HG03108 (cell line): ENCODE data around the gene HMCES.
"Not testable (repeated sequence)": the region's sequence is repeated elsewhere in the genome, so short reads cannot be mapped to it uniquely, and the experiment has no call there.

Source experiments
- ATAC-seq: cut with Tn5 transposase; IDR thresholded peaks from one replicate; pipeline ENCODE4 v1.9.1; 2021; ENCODE audit warnings: moderate library complexity; ENCODE audit not compliant: unreplicated experiment

HMCES gene

GRCh38 chr3:129318921-129319320 is 40.3 kb downstream of the HMCES start:
- ATAC-seq = no peak

DNA sequence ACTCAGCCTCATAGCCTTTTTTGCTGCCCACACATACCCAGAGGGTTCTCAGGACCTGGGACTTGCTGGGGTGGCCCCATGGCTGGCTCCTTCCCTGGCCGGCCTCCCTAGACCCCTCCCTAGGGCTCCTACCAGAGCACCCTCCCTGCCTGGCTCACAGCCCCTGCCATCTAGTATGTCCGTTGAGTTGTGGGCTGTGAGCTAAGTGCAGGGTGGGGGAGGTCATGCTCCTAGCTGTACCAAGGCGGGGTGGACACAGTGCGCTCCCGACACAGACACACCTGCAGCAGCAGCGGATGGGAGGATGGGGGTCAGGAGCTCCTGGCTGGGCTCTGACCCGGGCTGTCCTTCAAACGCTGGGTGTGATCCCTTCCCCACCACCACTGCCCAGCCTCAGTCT is 41.6 kb downstream of the HMCES start:
- ATAC-seq = no peak

GRCh38 chr3:129320825-129321487 is 42.3 kb downstream of the HMCES start:
- no peak for ATAC-seq

- no peak for ATAC-seq
Measured at GRCh38 chr3:129321887-129322286, 43.2 kb downstream of the HMCES start.

GRCh38 chr3:129323651-129324294 is 45.1 kb downstream of the HMCES start:
- no peak for ATAC-seq

DNA sequence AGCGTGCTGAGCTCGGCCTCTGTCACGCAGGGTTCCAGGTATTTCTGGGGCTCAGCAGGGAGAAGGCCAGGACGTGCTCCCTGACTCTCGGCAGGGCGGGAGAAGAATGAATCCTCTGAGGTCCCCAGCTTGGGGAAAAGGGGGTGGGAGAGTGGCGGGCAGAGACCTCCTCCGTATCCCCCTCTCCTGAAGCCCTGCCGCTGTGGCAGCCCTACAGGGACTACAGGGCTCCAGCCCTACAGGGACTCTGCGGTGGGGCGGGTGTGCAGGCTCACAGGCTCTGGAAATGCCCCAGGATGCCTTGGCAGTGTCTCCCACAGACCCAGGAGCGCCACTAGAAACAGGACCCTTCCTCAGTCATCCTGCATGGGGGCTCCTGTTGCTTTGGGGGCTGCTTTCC is 46.2 kb downstream of the HMCES start:
- no peak for ATAC-seq

- ATAC-seq = no peak
Measured at GRCh38 chr3:129325383-129325782, 46.7 kb downstream of the HMCES start.

DNA sequence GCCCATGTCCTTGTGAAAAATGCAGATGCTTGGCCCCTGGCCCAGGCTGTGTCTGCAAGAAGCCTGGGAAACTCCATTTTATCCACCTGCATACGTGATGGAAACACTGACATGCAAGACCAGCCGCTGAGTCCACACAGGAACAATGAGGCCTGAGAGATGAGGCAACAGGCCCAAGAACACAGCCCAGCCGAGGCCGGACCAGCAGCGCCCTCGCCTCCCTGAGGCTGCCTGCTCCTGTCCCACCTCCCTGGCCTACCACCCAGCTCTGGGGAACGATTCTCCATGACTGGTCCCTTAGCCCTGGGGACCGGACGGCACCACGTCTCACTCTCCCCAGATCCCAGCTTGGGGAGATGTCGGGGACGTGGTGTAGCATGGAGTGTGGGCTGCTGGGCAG is 47.5 kb downstream of the HMCES start:
- ATAC-seq = no peak

DNA sequence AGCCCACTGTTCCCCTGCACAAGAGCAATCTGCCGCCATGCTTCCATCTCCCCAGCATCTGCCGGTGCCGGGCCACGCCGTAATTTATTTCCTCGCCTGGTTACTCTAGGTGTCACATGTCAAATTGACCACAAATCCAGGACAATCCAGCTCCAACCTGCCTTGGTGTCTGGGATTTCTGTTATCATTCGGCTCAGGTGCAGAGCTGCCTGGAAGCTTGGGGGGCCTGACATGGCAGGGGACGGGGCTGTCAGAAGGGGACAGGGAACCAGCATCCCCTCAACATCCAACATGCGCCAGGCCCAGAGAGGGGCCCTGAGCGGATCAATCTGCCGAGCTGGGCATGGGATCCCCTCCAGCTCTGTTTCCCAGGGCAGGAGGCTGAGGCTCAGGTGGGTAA is 47.9 kb downstream of the HMCES start:
- ATAC-seq = no peak

- ATAC-seq = no peak
Measured at GRCh38 chr3:129327510-129327909, 48.8 kb downstream of the HMCES start.

DNA sequence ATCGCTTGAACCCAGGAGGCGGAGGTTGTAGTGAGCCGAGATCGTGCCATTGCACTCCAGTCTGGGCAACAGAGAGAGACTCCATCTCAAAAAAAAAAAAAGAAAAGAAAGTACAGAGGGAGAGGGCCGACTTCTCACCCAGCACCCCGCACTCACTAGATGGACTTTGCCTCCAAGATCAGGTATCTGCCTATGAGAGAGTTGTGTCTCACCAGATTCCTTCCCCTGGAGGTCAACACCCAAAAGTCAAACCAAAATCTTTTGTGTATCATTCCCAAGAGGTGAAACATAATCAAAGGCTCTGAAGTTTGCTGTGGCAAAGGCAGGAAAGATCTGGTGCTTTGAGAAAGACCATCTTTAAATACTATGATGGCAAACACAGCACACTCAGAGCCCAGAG is 51.2 kb downstream of the HMCES start:
- no peak for ATAC-seq

DNA sequence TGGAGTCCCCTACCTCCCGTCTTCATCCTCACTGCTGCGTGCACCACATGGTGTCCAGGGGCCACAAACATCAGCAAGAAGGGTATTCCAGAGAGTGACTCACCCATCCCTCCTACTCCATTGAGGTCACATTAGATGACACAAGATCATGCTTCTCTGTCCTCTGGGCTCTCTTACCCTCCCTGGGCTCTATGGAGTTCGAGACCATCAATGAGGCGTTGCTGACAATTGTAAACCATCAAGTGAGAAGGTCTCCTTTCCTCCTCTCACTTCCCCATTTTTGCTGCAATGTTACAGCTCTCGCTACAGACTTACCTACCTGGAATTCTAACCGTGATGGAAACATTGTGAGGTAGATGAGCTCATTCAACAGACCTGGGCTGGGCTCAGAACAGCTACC is 51.7 kb downstream of the HMCES start:
- no peak for ATAC-seq

- ATAC-seq = no peak
Measured at GRCh38 chr3:129333891-129334290, 55.2 kb downstream of the HMCES start.

GRCh38 chr3:129336093-129336706 is 57.5 kb downstream of the HMCES start:
- no peak for ATAC-seq

DNA sequence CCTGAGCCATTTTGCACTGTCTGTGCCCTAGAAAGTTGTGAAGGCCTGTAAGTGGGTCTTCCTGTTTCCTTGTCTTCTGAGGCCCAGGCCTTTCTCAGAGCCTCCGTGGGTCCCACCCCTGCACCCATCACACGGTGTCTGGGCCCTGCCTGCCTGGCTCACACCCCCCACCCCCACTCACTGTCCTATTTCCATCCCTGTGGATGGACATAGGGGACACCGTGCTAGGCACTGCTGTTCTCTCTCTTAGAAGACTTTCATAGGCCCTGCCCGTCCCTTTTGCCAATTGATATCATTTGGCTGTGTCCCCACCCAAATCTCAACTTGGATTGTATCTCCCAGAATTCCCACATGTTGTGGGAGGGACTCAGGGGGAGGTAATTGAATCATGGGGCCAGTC is 59.0 kb downstream of the HMCES start:
- ATAC-seq = not testable (repeated sequence)

DNA sequence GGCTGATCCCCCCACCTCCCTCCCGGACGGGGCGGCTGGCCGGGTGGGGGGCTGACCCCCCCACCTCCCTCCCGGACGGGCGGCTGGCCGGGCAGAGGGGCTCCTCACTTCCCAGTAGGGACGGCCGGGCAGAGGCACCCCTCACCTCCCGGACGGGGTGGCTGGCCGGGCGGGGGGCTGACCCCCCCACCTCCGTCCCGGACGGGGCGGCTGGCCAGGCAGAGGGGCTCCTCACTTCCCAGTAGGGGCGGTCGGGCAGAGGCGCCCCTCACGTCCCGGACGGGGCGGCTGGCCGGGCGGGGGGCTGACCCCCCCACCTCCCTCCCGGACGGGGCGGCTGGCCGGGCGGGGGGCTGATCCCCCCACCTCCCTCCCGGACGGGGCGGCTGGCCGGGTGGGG is 60.5 kb downstream of the HMCES start:
- not testable (repeated sequence) for ATAC-seq

DNA sequence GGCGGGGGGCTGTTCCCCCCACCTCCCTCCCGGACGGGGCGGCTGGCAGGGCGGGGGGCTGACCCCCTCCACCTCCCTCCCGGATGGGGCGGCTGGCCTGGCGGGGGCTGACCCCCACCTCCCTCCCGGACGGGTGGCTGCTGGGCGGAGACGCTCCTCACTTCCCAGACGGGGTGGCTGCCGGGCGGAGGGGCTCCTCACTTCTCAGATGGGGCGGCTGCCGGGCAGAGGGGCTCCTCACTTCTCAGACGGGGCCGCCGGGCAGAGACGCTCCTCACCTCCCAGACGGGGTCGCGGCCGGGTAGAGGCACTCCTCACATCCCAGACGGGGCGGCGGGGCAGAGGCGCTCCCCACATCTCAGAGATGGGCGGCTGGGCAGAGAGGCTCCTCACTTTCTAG is 61.2 kb downstream of the HMCES start:
- ATAC-seq = not testable (repeated sequence)

DNA sequence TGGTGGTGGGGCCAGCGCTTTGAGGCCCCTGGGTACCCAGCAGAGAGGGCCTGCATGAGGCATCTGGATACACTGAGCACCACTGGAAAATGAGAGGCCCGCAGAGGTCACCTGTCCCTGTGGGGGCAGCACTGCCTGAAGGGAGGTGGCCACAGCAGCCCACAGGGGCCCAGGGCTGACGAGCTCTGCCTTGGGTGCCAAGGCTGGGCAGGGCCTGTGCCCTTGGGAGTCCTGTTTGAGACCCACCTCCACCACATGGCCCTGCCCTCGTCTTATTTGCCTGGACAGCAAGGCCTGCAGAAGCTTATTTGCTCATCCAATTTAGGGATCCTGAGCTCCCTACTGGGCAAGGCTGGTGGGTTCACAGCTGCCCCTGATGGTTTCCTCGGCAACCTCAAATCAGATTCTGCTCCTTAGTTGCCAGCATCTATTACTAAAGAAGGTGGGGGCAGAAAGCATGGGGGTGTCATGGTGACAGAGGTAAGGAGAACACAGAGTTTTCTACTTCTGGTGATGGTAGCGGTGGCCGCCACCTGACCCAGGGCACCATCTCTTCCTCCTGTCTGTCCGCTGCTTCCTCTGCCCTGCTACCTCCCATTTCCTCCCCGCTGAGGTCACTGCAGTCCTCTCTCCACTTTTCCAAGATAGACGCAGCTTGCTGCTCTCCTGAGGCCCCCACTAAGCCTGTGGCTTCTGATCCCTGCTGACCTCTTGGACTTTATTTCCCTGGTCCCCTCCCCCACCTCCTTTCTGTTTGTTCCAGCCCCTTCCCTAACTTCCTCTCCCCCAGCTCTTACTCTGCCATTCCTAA is 62.9 kb downstream of the HMCES start:
- no peak for ATAC-seq

DNA sequence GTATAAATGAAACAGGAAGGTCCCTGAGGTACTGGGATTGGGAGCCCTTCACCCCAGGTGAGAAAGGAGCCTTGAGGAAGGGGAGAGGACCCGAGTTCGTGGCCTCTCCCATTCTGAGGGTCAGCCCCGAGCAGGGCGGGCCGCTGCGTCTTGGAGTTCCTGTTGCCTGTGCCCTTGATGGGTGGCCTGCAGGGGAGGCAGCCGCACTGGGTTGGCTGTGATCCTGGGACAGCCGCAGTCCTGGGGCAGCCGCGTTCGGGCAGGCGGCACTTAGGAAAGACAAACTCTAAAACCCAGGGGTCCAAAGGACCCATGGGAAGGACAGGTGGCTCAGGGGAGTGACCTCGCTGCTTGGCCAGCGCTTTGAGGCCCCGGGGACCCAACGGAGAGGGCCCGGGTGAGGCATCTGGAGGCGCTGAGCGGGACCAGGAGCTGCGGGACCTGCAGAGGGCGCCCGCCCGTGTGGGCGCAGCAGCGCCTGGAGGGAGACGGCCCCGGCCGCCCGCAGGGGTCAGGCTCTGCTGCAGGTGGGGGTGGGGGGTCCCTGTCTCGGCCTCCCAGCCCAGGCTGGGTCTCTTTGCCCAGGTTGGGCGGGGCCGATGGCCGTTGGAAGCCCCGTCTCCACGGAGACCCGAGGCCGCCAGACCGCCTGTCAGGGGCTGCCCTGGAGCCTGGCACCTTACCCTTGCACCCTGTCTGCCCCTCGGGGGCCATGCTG is 65.1 kb downstream of the HMCES start:
- ATAC-seq = no peak

DNA sequence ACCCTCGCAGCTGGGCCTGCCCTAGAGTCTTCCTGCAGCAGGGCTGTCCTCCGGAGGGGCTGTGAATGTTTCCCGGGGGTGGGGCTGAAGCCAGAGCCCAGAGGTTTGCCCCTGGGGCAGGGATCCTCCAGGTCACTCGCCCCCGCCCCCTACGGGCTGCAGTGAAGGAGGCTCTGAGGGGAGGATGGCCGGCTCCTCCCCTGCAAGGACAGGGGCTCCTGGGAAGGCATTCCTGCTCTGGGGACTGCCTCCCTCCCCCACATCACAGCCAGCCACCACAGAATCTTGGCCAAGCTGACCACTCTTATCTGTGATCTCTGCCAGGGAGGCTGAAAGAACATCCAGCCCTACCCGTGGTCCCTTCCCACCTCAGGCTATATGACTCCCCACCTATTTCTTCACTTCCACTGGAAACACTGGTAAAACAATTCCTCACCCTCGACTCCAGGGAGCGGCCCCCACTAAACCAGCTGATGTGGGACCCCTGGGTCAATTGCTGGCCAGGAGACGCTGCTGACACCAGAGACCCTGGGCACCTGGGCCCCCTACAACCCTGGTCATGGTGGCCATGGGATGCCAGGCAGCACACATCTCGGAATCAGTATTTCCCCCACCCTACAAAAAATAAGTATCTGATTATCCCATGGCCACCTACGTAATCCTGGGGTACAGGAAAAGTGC is 66.0 kb downstream of the HMCES start:
- no peak for ATAC-seq
